SU-DHL-6 (cell line): ENCODE data around the gene RLBP1.

Experiments used
- H2AFZ ChIP-seq: fragments of 200-600 bp; sonication (generic); 2 replicates; pipeline ENCODE4 v1.6.1; 2014; ENCODE audit warnings: low read depth, mild to moderate bottlenecking, moderate library complexity, mixed read lengths, antibody characterized with exemption, low read length; ENCODE audit not compliant: severe bottlenecking
- H3F3A ChIP-seq: fragments of 200-600 bp; shearing (Covaris generic); 2 replicates; pipeline ENCODE4 v1.6.0; 2016; ENCODE audit warnings: antibody characterized with exemption, mild to moderate bottlenecking; ENCODE audit not compliant: insufficient read depth
- H3K27ac ChIP-seq: fragments of 200-600 bp; sonication (generic); 2 replicates; pipeline ENCODE4 v1.5.1; 2016; ENCODE audit warnings: low read depth, mild to moderate bottlenecking, low read length, moderate library complexity, mixed read lengths
- H3K27me3 ChIP-seq: fragments of 200-600 bp; sonication (generic), shearing (Covaris generic); 2 replicates; pipeline ENCODE4 v1.6.0; 2014; ENCODE audit warnings: mild to moderate bottlenecking, low read length
- H3K36me3 ChIP-seq: fragments of 200-600 bp; sonication (generic); 2 replicates; pipeline ENCODE4 v1.6.1; 2014; ENCODE audit warnings: mild to moderate bottlenecking, low read length, mixed read lengths
- H3K4me2 ChIP-seq: fragments of 300-600, 200-600 bp; shearing (Covaris generic), sonication (generic); 2 replicates; pipeline ENCODE4 v1.6.0; 2014; ENCODE audit warnings: low read length, low read depth, mild to moderate bottlenecking; ENCODE audit not compliant: poor library complexity, severe bottlenecking
- H3K4me3 ChIP-seq: fragments of 200-600 bp; sonication (generic); 2 replicates; pipeline ENCODE4 v1.5.1; 2014; ENCODE audit warnings: antibody characterized with exemption, low read length, mild to moderate bottlenecking, mixed read lengths; ENCODE audit not compliant: insufficient read depth, poor library complexity, severe bottlenecking
- H3K79me2 ChIP-seq: fragments of 200-600 bp; sonication (generic); 2 replicates; pipeline ENCODE4 v1.6.1; 2014; ENCODE audit warnings: mild to moderate bottlenecking, low read length, moderate library complexity; ENCODE audit not compliant: insufficient read depth
- H3K9ac ChIP-seq: fragments of 200-600 bp; sonication (generic); 2 replicates; pipeline ENCODE4 v1.7.0; 2014; ENCODE audit warnings: mild to moderate bottlenecking, low read length
- H3K9me2 ChIP-seq: fragments of 200-600 bp; sonication (generic); replicated peaks from 2 replicates; pipeline ENCODE4 v1.6.1; 2014; ENCODE audit warnings: low read length; ENCODE audit not compliant: insufficient read depth
- H3K9me3 ChIP-seq: fragments of 200-600 bp; sonication (generic); 2 replicates; pipeline ENCODE4 v1.6.1; 2014; ENCODE audit warnings: low read length, mixed read lengths; ENCODE audit not compliant: insufficient read depth
- H4K20me1 ChIP-seq: fragments of 200-600 bp; sonication (generic); 2 replicates; pipeline ENCODE4 v1.6.1; 2014; ENCODE audit warnings: low read depth, mild to moderate bottlenecking, antibody characterized with exemption, low read length, moderate library complexity, mixed read lengths
- EZH2phosphoT487 ChIP-seq: fragments of 200-600 bp; sonication (generic), shearing (Covaris generic); conservative IDR thresholded peaks from 2 replicates; pipeline ENCODE4 v1.6.1; 2018; ENCODE audit warnings: mild to moderate bottlenecking, antibody characterized with exemption, low read length, moderate library complexity, mixed read lengths
- TF ChIP-seq, protein P1 (sequence below): fragments of 200-600 bp; sonication (generic); IDR thresholded peaks from one replicate; pipeline ENCODE4 v1.5.1; 2017; ENCODE audit warnings: antibody characterized with exemption, mild to moderate bottlenecking, low read length, moderate library complexity; ENCODE audit not compliant: insufficient read depth, poor library complexity, severe bottlenecking

Gene RLBP1

DNA sequence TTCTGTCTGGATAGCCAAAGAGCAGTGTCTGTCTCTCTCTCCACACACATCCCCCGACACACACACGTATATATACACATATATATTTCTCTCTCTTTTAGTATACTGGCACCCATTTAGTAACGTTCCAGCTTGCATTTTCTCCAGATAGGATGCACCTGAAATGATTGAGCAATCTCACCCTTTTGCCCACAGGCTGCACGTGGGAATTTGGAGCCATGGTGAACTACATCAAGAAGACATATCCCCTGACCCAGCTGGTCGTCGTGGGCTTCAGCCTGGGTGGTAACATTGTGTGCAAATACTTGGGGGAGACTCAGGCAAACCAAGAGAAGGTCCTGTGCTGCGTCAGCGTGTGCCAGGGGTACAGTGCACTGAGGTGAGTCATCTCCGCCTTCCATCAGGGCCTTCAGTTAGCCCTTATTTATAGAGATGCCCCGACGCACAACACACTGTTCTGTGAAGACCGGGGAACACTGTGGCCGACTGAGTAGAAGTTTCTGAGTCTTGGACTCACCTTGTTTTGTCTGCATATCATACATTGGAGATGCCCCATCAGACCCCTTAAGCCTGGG lies 45.7 kb downstream of the RLBP1 start:
- H3K36me3 ChIP-seq, result no peaks in the 10 kb centered on the region
- H4K20me1 ChIP-seq, result no peaks in the 10 kb centered on the region
- no peaks in the 10 kb centered on the region for H3K79me2 ChIP-seq

DNA sequence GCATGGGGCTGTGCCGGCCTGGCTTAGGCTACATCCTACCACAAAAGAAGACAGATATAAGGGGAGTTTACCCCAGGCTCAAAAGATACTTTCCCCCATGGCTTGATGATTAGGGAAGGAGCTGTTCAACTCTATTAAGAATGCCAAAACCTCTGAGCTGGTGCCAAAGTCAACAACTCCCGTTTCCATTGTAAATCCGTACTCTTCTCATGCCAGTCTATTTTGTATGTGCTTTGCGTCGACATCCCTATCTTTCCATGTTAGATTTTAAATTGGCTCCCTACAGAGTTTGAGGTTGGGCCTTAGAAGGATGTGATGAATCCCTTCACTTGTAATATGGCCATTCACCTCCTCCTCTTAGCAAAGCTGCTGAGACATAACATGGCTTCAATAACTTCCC lies 46.9 kb downstream of the RLBP1 start:
- Histone ChIP-seq H3K9me2 (no peaks in the 10 kb centered on the region), H3K36me3 (no peaks in the 10 kb centered on the region), H3F3A (no peaks in the 10 kb centered on the region), H3K9me3 (no peaks in the 10 kb centered on the region), H3K9ac (no peak overlapping the region), H3K79me2 (no peaks in the 10 kb centered on the region), H3K4me2 (no peak overlapping the region), H3K27ac (no peak overlapping the region), H3K4me3 (no peak overlapping the region), H4K20me1 (no peaks in the 10 kb centered on the region), H2AFZ (no peak overlapping the region), H3K27me3 (no peaks in the 10 kb centered on the region)
- TF ChIP-seq, protein P1, sequence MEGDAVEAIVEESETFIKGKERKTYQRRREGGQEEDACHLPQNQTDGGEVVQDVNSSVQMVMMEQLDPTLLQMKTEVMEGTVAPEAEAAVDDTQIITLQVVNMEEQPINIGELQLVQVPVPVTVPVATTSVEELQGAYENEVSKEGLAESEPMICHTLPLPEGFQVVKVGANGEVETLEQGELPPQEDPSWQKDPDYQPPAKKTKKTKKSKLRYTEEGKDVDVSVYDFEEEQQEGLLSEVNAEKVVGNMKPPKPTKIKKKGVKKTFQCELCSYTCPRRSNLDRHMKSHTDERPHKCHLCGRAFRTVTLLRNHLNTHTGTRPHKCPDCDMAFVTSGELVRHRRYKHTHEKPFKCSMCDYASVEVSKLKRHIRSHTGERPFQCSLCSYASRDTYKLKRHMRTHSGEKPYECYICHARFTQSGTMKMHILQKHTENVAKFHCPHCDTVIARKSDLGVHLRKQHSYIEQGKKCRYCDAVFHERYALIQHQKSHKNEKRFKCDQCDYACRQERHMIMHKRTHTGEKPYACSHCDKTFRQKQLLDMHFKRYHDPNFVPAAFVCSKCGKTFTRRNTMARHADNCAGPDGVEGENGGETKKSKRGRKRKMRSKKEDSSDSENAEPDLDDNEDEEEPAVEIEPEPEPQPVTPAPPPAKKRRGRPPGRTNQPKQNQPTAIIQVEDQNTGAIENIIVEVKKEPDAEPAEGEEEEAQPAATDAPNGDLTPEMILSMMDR, result no peak
- no peak for TF ChIP-seq EZH2phosphoT487

More for the DNA sequence above, 45.7 kb downstream of the RLBP1 start:
- Histone ChIP-seq H3K27ac (no peak overlapping the region), H3K9me3 (no peaks in the 10 kb centered on the region), H2AFZ (no peak overlapping the region), H3K4me2 (no peak overlapping the region), H3K27me3 (no peaks in the 10 kb centered on the region), H3K4me3 (no peak overlapping the region), H3K9ac (no peak overlapping the region), H3F3A (no peaks in the 10 kb centered on the region), H3K9me2 (no peaks in the 10 kb centered on the region)
- TF ChIP-seq EZH2phosphoT487, result no peak
- TF ChIP-seq, protein P1, result no peak

DNA sequence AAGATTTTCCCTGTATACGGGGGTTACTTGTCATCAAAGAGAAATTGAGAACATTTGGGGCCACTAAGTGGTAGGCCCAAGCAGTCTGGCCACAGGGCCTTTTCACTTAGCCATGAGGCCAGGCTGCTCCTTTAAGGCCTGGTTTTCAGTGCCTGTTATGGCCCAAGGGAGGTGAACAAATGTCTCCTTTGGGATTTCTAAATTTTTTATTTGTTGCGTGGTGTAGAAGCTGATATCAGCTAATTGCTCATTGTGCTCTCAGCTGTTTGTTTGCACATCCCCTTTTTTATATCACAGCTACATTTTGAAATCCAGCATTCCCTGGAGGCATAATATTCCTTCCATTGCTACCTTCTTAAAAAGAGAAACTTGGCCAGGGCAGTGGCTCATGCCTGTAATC lies 48.5 kb downstream of the RLBP1 start:
- Histone ChIP-seq H3K9me3 (no peaks in the 10 kb centered on the region), H2AFZ (no peak overlapping the region), H3K79me2 (no peaks in the 10 kb centered on the region), H3K27ac (no peak overlapping the region), H3K4me2 (no peak overlapping the region), H3K4me3 (no peak overlapping the region), H3K27me3 (no peaks in the 10 kb centered on the region), H3F3A (no peaks in the 10 kb centered on the region), H4K20me1 (no peaks in the 10 kb centered on the region), H3K9me2 (no peaks in the 10 kb centered on the region), H3K36me3 (no peaks in the 10 kb centered on the region), H3K9ac (no peak overlapping the region)
- TF ChIP-seq EZH2phosphoT487, result no peak
- TF ChIP-seq, protein P1, result no peak
